Naive thymus-derived CD8-positive, alpha-beta T cell (primary cell): Measurements from ENCODE around the gene PNN. TPM values are rescaled to one million over a fixed set of nuclear protein-coding genes. Genes with fewer than 3 reads are reported as not detected.
"Not testable (repeated sequence)": the region's sequence is repeated elsewhere in the genome, so short reads cannot be mapped to it uniquely, and the experiment has no call there.

Experiments used
- ATAC-seq, 2 donors: fragments of 150-1000 bp; cut with Tn5 transposase in 1 of 2; sonication (Bioruptor Pico), chemical (Tn5 transposase) in 1 of 2; 1 replicate in 1 of 2; 2 replicates in 1 of 2; pipeline ENCODE4 v1.10.0; 2021; ENCODE audit warnings: mild to moderate bottlenecking in 2 of 2, moderate library complexity in 2 of 2
- POLR2A ChIA-PET: fragments of 350-600 bp; sonication (Branson Sonifier 250); formaldehyde crosslinking; loops from one replicate; lab custom pipeline; 2021; ENCODE audit warnings: antibody characterized with exemption; lab: Charles Lee
- DNase-seq, 10 donors: peaks; one replicate each; pipeline versions ENCODE4 v3.0.0 to v3.0.0-alpha.2; 2020 to 2022
- H3K27ac Mint-ChIP-seq, 10 donors: one replicate each; pipeline ENCODE4 v1.8.0; 2020 to 2022; ENCODE audit warnings: mild to moderate bottlenecking in 10 of 10, mixed read lengths in 10 of 10, moderate library complexity in 4 of 10, inconsistent platforms in 1 of 10
- H3K27me3 Mint-ChIP-seq, 5 donors: one replicate each; pipeline ENCODE4 v1.8.0; 2021 to 2022; ENCODE audit warnings: mixed read lengths in 5 of 5
- H3K36me3 Mint-ChIP-seq, 3 donors: one replicate each; pipeline ENCODE4 v1.8.0; 2020 to 2022; ENCODE audit warnings: mixed read lengths in 3 of 3, mild to moderate bottlenecking in 2 of 3, inconsistent platforms in 1 of 3
- H3K4me1 Mint-ChIP-seq, 4 donors: one replicate each; pipeline ENCODE4 v1.8.0; 2021 to 2022; ENCODE audit warnings: mixed read lengths in 4 of 4
- H3K4me3 Mint-ChIP-seq, 10 donors: one replicate each; pipeline ENCODE4 v1.8.0; 2020 to 2022; ENCODE audit warnings: mild to moderate bottlenecking in 10 of 10, mixed read lengths in 10 of 10, moderate library complexity in 6 of 10, inconsistent platforms in 1 of 10
- H3K9me3 Mint-ChIP-seq, 9 donors: one replicate each; pipeline ENCODE4 v1.8.0; 2020 to 2022; ENCODE audit warnings: mixed read lengths in 9 of 9, mild to moderate bottlenecking in 3 of 9, inconsistent platforms in 1 of 9, moderate library complexity in 1 of 9
- polyA plus RNA-seq, 3 donors: library from polyadenylated mRNA; unstranded; fragments of 300-500 nt; fragmentation: Illumina TruSeq; gene quantifications; one replicate each; pipeline ENCODE4 v1.2.3, GENCODE V29; 2021
- total RNA-seq, 8 experiments: library from RNA in 2 of 8; stranded (reverse) in 2 of 8; gene quantifications; one replicate each; pipeline ENCODE4 v1.2.3 and lab custom pipeline; 2021 to 2026

Gene PNN
- total and polyA plus RNA-seq, 5 experiments from 2014 or later, result 15.4 to 116 (median 24.2) TPM

DNA sequence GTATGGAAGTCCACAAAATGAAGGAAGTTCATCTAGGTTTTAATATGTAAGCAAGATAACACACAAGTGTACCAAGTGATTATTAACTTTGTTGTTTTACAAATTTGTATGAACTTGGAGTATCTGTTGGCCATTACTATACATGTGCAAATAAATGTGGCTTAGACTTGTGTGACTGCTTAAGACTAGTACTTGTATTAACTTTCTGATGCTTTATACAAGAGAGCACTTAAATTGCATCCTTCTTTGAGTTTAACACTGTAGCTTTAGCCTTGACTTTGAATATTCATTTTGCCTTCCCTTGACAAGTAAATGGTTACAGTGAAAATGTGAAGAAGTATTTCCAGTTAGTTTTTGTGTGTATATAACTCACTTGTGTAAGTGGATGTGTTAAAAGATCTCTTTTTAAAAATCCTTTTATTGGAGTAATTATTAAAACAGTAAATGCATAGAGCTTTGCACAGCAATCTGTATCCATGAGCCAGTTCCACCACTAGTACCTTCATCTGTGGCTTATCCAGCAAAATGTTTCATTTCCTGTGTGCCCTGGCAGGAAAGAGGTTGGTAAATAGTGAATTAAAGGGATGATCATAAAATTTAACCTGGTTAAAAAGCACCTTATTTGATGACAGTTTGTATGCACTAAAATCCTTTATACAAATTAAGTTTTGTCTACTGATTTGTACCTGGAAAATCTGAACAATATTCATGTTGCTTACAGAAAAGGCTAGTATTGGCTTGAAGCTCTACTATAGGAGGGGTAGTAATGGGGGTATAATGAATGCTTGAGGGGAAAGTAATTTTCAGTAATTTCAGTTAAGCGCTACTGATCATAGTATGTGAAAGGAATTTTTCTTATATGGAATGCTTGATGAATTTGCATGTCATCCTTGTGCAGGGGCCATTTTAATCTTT is 8.0 kb downstream of the PNN start:
- DNase-seq, result no peak
- H3K27me3 Mint-ChIP-seq, result no peaks in the 10 kb centered on the region

DNA sequence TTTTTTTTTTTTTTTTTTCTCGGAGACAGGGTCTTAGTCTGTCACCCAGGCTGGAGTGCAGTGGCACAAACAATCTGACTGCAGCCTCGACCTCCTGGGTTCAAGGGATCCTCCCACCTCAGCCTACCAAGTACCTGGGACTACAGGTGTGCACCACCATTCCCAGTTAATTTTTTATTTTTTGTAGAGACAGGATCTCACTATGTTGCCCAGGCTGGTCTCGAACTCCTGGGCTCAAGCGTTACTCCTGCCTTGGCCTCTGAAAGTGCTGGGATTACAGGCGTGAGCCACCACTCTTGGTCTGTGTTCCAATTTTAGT is 8.6 kb downstream of the PNN start:
- H3K27me3 Mint-ChIP-seq, DNase-seq, H3K9me3 Mint-ChIP-seq, H3K4me3 Mint-ChIP-seq, POLR2A ChIA-PET: not testable (repeated sequence)
- Mint-ChIP-seq H3K27ac (peak overlapping the region in 1 of 10 donors; percentile 53), H3K36me3 (peaks cover 6 to 29% (median 21%) of the 10 kb centered on the region in 3 donors), H3K4me1 (peaks cover 6 to 23% (median 18%) of the 10 kb centered on the region in 4 donors)
- peak in 1 of 2 donors; percentile 13 for ATAC-seq

More for the DNA sequence above, 8.0 kb downstream of the PNN start:
- Mint-ChIP-seq H3K4me3 (no peak overlapping the region), H3K4me1 (peaks cover 6 to 23% (median 18%) of the 10 kb centered on the region in 4 donors), H3K27ac (peak overlapping the region in 6 of 10 donors; percentile 4 to 56 (median 20)), H3K9me3 (no peaks in the 10 kb centered on the region), H3K36me3 (peaks cover 6 to 29% (median 24%) of the 10 kb centered on the region in 3 donors)
- peak; percentile 24 to 29 for ATAC-seq
- POLR2A ChIA-PET, result no interaction called here

DNA sequence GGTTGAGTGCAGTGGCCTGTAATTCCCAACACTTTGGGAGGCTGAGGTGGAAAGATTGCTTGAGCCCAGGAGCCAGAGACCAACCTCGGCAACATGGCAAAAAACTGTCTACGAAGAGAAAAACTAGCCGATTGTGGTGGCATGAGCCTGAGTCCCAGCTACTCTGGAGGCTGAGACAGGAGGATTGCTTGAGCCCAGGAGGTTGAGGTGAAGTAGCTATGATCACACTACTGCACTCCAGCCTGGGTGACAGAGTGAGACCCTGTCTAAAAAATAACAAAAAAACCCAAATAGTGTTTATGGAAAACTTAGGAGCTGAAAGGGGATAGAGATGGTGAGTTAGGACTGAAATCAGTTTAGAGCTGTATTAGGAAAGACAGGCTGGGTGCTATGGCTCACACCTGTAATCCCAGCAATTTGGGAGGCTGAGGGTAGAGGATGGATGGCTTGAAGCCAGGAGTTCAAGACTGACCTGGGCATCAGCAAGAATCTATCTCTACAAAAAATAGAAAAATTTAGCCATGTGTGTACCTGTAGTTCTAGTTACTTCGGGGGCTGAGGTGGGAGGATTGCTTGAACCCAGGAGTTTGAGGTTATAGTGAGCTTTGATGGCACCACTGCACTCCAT is 9.7 kb downstream of the PNN start:
- Mint-ChIP-seq H3K27ac (peak overlapping the region in 5 of 10 donors; percentile 5 to 67 (median 44)), H3K27me3 (no peaks in the 10 kb centered on the region), H3K4me1 (peaks cover 3 to 16% (median 10%) of the 10 kb centered on the region in 4 donors), H3K4me3 (no peak overlapping the region), H3K36me3 (peaks cover 0 to 29% (median 14%) of the 10 kb centered on the region in 3 donors), H3K9me3 (no peaks in the 10 kb centered on the region)
- POLR2A ChIA-PET, result no interaction called here
- DNase-seq, result no peak
- ATAC-seq, result peak in 1 of 2 donors; percentile 13

DNA sequence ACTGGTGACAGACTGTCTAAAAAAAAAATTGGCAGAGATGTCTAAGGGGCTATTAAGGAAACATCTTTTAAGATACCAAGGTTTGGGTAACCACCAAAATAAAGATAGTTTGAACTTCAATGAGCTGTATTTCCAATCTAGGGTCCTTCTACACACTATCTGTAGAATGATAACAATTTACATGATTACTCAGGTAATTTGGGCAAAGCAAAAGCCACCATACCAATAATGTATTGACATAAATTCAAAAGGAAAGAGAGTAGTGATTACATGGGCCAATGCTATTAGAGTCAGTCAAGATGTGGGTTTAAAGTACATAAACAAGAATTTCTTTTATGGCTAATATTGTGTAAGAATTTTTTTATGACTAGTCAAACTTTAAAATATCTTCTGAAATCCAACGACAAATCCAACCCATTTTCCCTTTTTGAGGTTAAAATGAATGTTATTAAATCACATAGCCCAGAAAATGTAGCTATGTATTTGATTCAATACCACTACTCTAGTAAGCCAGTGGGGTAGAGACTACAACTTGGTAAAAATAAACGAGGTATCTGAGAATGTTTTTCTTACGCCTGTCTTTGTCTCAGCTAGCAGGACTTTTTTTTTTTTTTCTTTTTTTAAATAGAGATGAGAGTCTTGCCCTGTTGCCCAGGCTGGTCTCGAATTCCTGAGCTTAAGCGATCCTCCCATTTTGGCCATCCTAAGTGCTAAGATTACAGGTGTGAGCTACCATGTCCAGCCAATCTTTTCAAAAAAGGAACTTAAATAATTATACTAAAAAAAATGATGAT is 10.4 kb downstream of the PNN start:
- no peak for DNase-seq
- H3K27ac Mint-ChIP-seq, result peak overlapping the region in 4 of 10 donors; percentile 5 to 67 (median 42)
- H3K36me3 Mint-ChIP-seq, result peaks cover 0 to 29% (median 12%) of the 10 kb centered on the region in 3 donors
- POLR2A ChIA-PET, result no interaction called here
- no peaks in the 10 kb centered on the region for H3K27me3 Mint-ChIP-seq
- no peaks in the 10 kb centered on the region for H3K9me3 Mint-ChIP-seq
- peaks cover 3 to 14% (median 9%) of the 10 kb centered on the region in 4 donors for H3K4me1 Mint-ChIP-seq
- ATAC-seq, result peak in 1 of 2 donors; percentile 9
- H3K4me3 Mint-ChIP-seq, result no peak overlapping the region

DNA sequence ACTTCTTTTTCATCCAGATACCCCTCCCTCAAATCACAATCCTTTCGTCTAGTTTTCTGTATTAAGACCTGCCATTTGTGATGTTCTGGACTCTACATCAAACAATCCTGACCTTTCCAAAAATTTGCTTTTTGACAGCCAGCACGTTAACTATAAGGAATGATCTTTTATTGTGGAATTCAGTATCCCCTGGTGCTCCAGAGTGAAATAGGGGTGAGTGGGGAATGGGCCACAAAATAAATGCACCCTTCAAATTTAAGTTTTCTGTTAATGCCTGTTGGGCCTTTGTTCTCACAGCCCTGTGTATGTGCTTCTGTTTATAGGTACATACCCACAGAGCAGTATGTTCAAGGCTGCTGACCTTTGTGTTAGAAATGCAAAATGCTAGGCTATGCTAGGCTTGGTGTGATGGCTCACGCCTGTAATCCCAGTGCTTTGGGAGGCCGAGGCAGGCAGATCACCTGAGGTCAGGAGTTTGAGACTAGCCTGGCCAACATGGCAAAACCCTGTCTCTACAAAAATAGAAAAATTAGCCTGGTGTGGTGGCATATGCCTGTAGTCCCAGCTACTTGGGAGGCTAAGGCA is 12.0 kb downstream of the PNN start:
- POLR2A ChIA-PET, result no interaction called here
- Mint-ChIP-seq H3K4me1 (peaks cover 3 to 14% (median 9%) of the 10 kb centered on the region in 4 donors), H3K27ac (peak overlapping the region in 5 of 10 donors; percentile 10 to 84 (median 27)), H3K36me3 (peaks cover 0 to 29% (median 12%) of the 10 kb centered on the region in 3 donors), H3K4me3 (no peak overlapping the region), H3K9me3 (no peaks in the 10 kb centered on the region), H3K27me3 (no peaks in the 10 kb centered on the region)
- DNase-seq (no peak), ATAC-seq (no peak)

DNA sequence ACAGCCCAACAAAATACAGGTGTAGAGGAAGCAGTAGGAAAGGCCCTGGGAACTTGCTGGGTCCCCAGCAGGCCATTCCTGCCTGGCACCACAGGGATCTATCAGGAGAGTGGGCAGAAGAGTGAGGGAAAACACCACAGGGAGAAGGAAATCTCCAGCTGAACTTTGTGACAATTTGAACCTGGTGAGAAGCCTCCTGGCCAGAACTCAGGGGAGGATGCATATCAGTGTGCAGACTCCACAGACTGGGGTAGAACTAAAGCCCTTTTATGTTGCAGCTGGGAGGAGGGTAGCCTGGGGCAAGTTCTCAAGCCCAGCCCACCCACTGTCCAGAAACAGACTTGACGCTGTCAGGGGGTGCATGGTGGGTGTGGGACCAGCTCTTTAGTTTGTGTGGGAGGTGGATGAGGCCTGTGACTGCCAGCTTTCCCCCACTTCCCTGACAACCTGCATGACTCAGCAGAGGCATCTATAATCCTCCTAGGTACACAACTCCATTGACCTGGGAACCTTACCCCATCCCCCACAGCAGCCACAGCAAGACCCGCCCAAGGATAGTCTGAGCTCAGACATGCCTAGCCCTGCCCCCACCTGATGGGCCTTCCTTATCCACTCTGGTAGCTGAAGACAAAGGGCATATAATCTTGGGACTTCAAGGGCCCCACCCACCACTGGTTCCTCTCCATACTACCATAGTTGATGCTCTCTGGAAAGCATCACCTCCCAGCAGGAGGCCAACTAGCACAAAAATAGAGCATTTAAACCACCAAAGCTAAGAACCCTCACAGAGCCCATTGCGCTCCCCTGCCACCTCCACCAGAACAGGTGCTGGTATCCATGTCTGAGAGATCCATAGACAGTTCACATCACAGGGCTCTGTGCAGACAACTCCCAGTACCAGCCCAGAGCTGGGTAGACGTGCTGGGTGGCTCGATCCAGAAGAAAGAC is 28.9 kb downstream of the PNN start:
- no peak for ATAC-seq
- POLR2A ChIA-PET, result interaction anchor here (1.0 kb wide), 1 partner anchor 21 kb away, joined by 5 read pairs; no protein-coding TSS in a partner anchor
- no peak for DNase-seq
- H3K27me3 Mint-ChIP-seq, result no peaks in the 10 kb centered on the region
- peaks cover 0 to 2% (median 0%) of the 10 kb centered on the region in 3 donors for H3K36me3 Mint-ChIP-seq
- no peak overlapping the region for H3K4me3 Mint-ChIP-seq
- peak overlapping the region in 2 of 10 donors; percentile 3 to 20 for H3K27ac Mint-ChIP-seq
- H3K4me1 Mint-ChIP-seq, result peaks cover 10 to 15% (median 11%) of the 10 kb centered on the region in 4 donors
- H3K9me3 Mint-ChIP-seq, result peaks cover 0 to 14% (median 4%) of the 10 kb centered on the region in 9 donors

DNA sequence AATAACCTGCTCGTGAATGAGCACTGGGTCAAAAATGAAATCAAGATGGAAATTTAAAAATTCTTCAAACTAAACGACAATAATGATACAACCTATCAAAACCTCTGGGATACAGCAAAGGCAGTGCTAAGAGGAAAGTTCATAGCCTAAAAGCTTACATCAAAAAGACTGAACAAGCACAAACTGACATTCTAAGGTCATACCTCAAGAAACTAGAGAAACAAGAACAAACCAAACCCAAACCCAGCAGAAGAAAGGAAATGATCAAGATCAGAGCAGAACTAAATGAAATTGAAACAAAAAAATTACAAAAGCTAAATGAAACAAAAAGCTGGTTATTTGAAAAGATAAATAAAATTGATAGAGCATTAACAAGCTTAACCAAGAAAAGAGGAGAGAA is 32.4 kb downstream of the PNN start:
- peak overlapping the region in 6 of 10 donors; percentile 16 to 44 (median 25) for H3K4me3 Mint-ChIP-seq
- peaks cover 10 to 15% (median 11%) of the 10 kb centered on the region in 4 donors for H3K4me1 Mint-ChIP-seq

DNA sequence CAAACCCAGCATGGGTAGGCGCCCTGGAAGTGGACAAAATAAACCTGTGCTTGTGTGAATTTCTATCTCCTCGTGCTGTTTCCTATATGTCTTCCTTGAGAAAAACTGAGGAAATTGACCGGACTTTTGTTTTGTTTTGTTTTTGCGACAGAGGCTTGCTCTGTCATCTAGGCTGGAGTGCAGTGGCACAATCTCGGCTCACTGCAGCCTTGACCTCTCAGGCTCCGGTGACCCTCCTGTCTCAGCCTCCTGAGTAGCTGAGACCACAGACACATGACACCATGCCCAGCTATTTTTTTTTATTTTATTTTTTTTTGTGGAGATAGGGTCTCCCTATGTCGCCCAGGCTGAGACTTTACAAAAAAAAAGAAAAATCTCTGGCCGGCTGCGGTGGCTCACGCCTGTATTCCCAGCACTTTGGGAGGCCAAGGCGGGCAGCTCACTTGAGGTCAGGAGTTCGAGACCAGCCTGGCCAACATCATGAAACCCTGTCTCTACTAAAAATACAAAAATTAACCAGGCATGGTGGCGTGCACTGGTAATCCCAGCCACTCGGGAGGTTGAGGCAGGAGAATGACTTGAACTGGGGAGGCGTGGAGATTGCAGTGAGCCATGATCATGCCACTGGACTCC is 36.2 kb downstream of the PNN start:
- no peak for ATAC-seq
- no peak overlapping the region for H3K4me3 Mint-ChIP-seq
- POLR2A ChIA-PET, result no interaction called here
- H3K9me3 Mint-ChIP-seq, result peaks cover 0 to 14% (median 3%) of the 10 kb centered on the region in 9 donors
- peaks cover 10 to 15% (median 11%) of the 10 kb centered on the region in 4 donors for H3K4me1 Mint-ChIP-seq
- DNase-seq, result no peak
- peak overlapping the region in 1 of 10 donors; percentile 15 for H3K27ac Mint-ChIP-seq
- H3K36me3 Mint-ChIP-seq, result peaks cover 0 to 2% (median 0%) of the 10 kb centered on the region in 3 donors
- H3K27me3 Mint-ChIP-seq, result no peaks in the 10 kb centered on the region

More for the DNA sequence above, 32.4 kb downstream of the PNN start:
- H3K36me3 Mint-ChIP-seq, H3K27me3 Mint-ChIP-seq, POLR2A ChIA-PET, ATAC-seq: not testable (repeated sequence)
- H3K9me3 Mint-ChIP-seq, result peaks cover 0 to 14% (median 4%) of the 10 kb centered on the region in 9 donors
- DNase-seq, result peak in 2 of 10 donors; percentile 38 to 41
- H3K27ac Mint-ChIP-seq, result peak overlapping the region in 9 of 10 donors; percentile 3 to 87 (median 66)

DNA sequence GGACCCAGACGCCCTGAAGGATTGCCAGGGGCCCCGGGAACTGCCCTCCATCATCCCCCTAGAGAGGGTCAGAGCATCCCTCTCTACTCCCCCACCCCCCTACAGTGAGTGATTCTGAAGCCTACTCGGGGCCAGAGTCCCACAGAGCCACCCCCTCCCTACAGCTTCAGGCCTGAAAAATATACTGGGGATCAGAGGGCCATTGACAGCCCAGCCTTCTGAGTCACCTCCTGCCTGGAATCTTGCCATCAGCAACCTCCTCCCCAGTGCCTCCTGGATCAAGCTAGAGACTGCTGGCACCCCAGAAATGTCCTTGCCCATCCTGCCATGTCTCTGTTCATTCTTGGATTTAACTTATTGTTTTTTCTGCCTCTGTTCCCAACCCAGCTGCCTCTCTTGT is 37.0 kb downstream of the PNN start:
- peaks cover 0 to 9% (median 0%) of the 10 kb centered on the region in 9 donors for H3K9me3 Mint-ChIP-seq
- no peak for ATAC-seq
- H3K27me3 Mint-ChIP-seq, result no peaks in the 10 kb centered on the region
- H3K36me3 Mint-ChIP-seq, result peaks cover 0 to under 1% (median 0%) of the 10 kb centered on the region in 3 donors
- H3K27ac Mint-ChIP-seq, result no peak overlapping the region
- H3K4me1 Mint-ChIP-seq, result peaks cover 11 to 13% (median 12%) of the 10 kb centered on the region in 4 donors
- DNase-seq, result no peak
- H3K4me3 Mint-ChIP-seq, result no peak overlapping the region
- POLR2A ChIA-PET, result no interaction called here

DNA sequence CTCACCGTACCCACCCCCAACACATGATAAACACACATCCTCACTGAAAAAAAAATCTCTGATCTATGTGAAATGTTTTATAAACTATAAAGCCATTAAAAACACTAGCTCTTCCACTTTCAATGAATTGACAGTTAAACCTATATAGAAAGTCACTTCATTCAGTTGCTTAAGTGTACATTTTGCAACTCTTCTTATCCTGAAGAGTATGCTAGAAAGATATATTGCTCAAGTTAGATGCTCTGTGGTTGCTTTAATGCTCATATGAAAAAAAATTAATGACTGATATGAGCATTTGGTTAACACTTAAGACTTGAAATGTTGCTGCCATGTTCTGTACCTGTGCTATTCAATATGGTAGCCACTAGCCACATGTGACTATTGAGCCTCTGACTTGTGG is 37.6 kb downstream of the PNN start:
- Mint-ChIP-seq H3K27me3 (no peaks in the 10 kb centered on the region), H3K4me1 (peaks cover 7 to 10% (median 8%) of the 10 kb centered on the region in 4 donors), H3K4me3 (no peak overlapping the region), H3K9me3 (peaks cover 0 to 4% (median 0%) of the 10 kb centered on the region in 9 donors), H3K36me3 (no peaks in the 10 kb centered on the region), H3K27ac (peak overlapping the region in 1 of 10 donors; percentile 22)
- ATAC-seq (no peak), DNase-seq (no peak)
- POLR2A ChIA-PET, result no interaction called here
